HG03159 (cell line): ENCODE data around the gene PC.

Experiments used
- ATAC-seq: cut with Tn5 transposase; IDR thresholded peaks from one replicate; pipeline ENCODE4 v1.9.1; 2021; ENCODE audit warnings: mild to moderate bottlenecking, moderate library complexity; ENCODE audit not compliant: unreplicated experiment

The PC gene

GRCh38 chr11:66914505-66914904, 43.7 kb downstream of the PC start:
- no peak for ATAC-seq

- ATAC-seq, result no peak
Measured at GRCh38 chr11:66912911-66913310, 45.3 kb downstream of the PC start.

- ATAC-seq, result no peak
Measured at GRCh38 chr11:66912361-66912760, 45.8 kb downstream of the PC start.

GRCh38 chr11:66910669-66911068, 47.5 kb downstream of the PC start:
- ATAC-seq, result no peak

- ATAC-seq, result no peak
Measured at GRCh38 chr11:66910016-66910415, 48.2 kb downstream of the PC start.

- ATAC-seq, result no peak
Measured at GRCh38 chr11:66909181-66909580, 49.0 kb downstream of the PC start.

GRCh38 chr11:66907751-66908630, 50.2 kb downstream of the PC start:
- ATAC-seq, result no peak

- ATAC-seq, result no peak
Measured at GRCh38 chr11:66906061-66906733, 52.0 kb downstream of the PC start.

- ATAC-seq, result no peak
Measured at GRCh38 chr11:66905631-66906030, 52.6 kb downstream of the PC start.

GRCh38 chr11:66904981-66905521, 53.1 kb downstream of the PC start:
- ATAC-seq, result no peak

GRCh38 chr11:66904561-66904960, 53.6 kb downstream of the PC start:
- ATAC-seq, result no peak

- ATAC-seq, result no peak
Measured at GRCh38 chr11:66904055-66904454, 54.1 kb downstream of the PC start.

- ATAC-seq, result no peak
Measured at GRCh38 chr11:66902486-66903177, 55.6 kb downstream of the PC start.

GRCh38 chr11:66901964-66902390, 56.2 kb downstream of the PC start:
- no peak for ATAC-seq

- no peak for ATAC-seq
Measured at GRCh38 chr11:66894141-66894540, 64.0 kb downstream of the PC start.

- ATAC-seq, result no peak
Measured at GRCh38 chr11:66892911-66893310, 65.3 kb downstream of the PC start.

GRCh38 chr11:66891851-66892660, 66.1 kb downstream of the PC start:
- ATAC-seq, result peak; percentile 75

GRCh38 chr11:66889960-66890359, 68.2 kb downstream of the PC start:
- ATAC-seq, result no peak

- ATAC-seq, result no peak
Measured at GRCh38 chr11:66888282-66888681, 69.9 kb downstream of the PC start.

GRCh38 chr11:66887526-66887925, 70.7 kb downstream of the PC start:
- ATAC-seq, result no peak
